Spleen (tissue), 11 donors: ENCODE measurements around the gene DCBLD2. TPM values are rescaled to one million over a fixed set of nuclear protein-coding genes. Genes with fewer than 3 reads are reported as not detected.

ENCODE experiments used
- DNase-seq: peaks from one replicate; pipeline ENCODE4 v3.0.0-alpha.2; 2020
- H3K27ac ChIP-seq, 8 donors: fragments of 200-600 bp; sonication (generic) in 7 of 8; 1 replicate in 4 of 8; 2 replicates in 4 of 8; pipeline versions ENCODE4 v1.5.0 to v1.8.0; 2016 to 2021; ENCODE audit warnings: inconsistent platforms in 4 of 8, mild to moderate bottlenecking in 4 of 8, moderate library complexity in 1 of 8
- H3K27me3 ChIP-seq, 7 donors: fragments of 200-600 bp; sonication (generic) in 6 of 7; replicated peaks in 1 of 7; 1 replicate in 4 of 7; 2 replicates in 3 of 7; pipeline versions ENCODE4 v1.5.0 to v1.8.0; 2016 to 2021; ENCODE audit warnings: inconsistent platforms in 3 of 7, mild to moderate bottlenecking in 1 of 7
- H3K36me3 ChIP-seq, 6 donors: fragments of 200-600 bp; sonication (generic) in 5 of 6; 1 replicate in 4 of 6; 2 replicates in 2 of 6; pipeline versions ENCODE4 v1.5.0 to v1.8.0; 2016 to 2021; ENCODE audit warnings: inconsistent platforms in 2 of 6
- H3K4me1 ChIP-seq, 6 donors: fragments of 200-600 bp; sonication (generic) in 5 of 6; 1 replicate in 3 of 6; 2 replicates in 3 of 6; pipeline versions ENCODE4 v1.5.0 to v1.8.0; 2016 to 2021; ENCODE audit warnings: inconsistent platforms in 3 of 6
- H3K4me3 ChIP-seq, 8 donors: fragments of 200-600 bp; sonication (generic) in 7 of 8; 1 replicate in 4 of 8; 2 replicates in 4 of 8; pipeline versions ENCODE4 v1.5.0 to v1.8.0; 2016 to 2021; ENCODE audit warnings: inconsistent platforms in 4 of 8, mild to moderate bottlenecking in 4 of 8, moderate library complexity in 2 of 8
- H3K9me3 ChIP-seq, 8 donors: fragments of 200-600 bp; sonication (generic) in 7 of 8; 1 replicate in 4 of 8; 2 replicates in 4 of 8; pipeline versions ENCODE4 v1.5.0 to v1.8.0; 2016 to 2021; ENCODE audit warnings: inconsistent platforms in 4 of 8
- CTCF ChIP-seq, 11 experiments: fragments of 200-600 bp in 7 of 11; fragments of 450-650 bp in 4 of 11; sonication (generic) in 4 of 11; IDR thresholded peaks in 8 of 11; conservative IDR thresholded peaks in 3 of 11; 1 replicate in 7 of 11; 2 replicates in 4 of 11; pipeline versions ENCODE4 v1.4.0 to v1.8.0; 2016 to 2021; ENCODE audit warnings: antibody characterized with exemption in 11 of 11, inconsistent platforms in 4 of 11, mild to moderate bottlenecking in 1 of 11
- POLR2A ChIP-seq, 3 donors: fragments of 450-650 bp; IDR thresholded peaks; one replicate each; pipeline ENCODE4 v1.5.1; 2017; ENCODE audit warnings: antibody characterized with exemption in 3 of 3, mild to moderate bottlenecking in 1 of 3
- POLR2AphosphoS5 ChIP-seq, 3 donors: sonication (generic); formaldehyde crosslinking; IDR thresholded peaks; one replicate each; pipeline ENCODE4 v1.5.1; 2017; ENCODE audit warnings: antibody characterized with exemption in 3 of 3
- WGBS, 5 donors: extraction: QIAGEN DNeasy Blood & Tissue Kit in 3 of 5; methylation state at CpG; one replicate each; pipeline versions ENCODE4 v1.1.5 to v1.1.7; 2013 to 2018; 5-methylcytosine and 5-hydroxymethylcytosine counted together
- intact Hi-C: fragments of 100-400 bp; cut with DNase I; formaldehyde crosslinking; loops from one replicate; pipeline ENCODE4 v1.15.0; 2023; ENCODE audit warnings: low total_unique reads
- polyA plus RNA-seq, 3 donors: library from polyadenylated mRNA; stranded (reverse); fragments of 200-250 nt; gene quantifications; one replicate each; pipeline ENCODE4 v1.2.1, GENCODE V29; 2013
- total RNA-seq, 7 donors: library from RNA; depleted of rRNA in 3 of 7; stranded (reverse); fragments of >200 nt in 3 of 7; fragmentation: NEBNext Ultra II Directional in 4 of 7; extraction: Animal tissue kit (Norgen Biotek cat#: 25700) in 4 of 7; gene quantifications; one replicate each; pipeline versions ENCODE4 v1.1.0 to v1.2.1, GENCODE V29; 2016 to 2021
- donor health status: healthy with polysubstance abuse.
- donor health status: DM: no; HTN: no; CAD: no; lungs with moderate emphysema.
- donor health status: DM: no; HTN: no; CAD: no.
- donor health status: Bipolar disorder and iron deficiency.
- donor health status: healthy.
- donor health status: DM: no; HTN: no; CAD: no.
- donor health status: DM: yes; HTN: yes; CAD: no.

DCBLD2 gene
- total and polyA plus RNA-seq, 10 donors, result 0.91 to 10.4 (median 4.3) TPM

- Histone ChIP-seq H3K27ac (peak overlapping the region in 3 of 8 donors; percentile 3 to 43 (median 27)), H3K36me3 (peaks cover 0 to 17% (median 0%) of the 10 kb centered on the region in 6 donors), H3K27me3 (no peaks in the 10 kb centered on the region), H3K9me3 (no peaks in the 10 kb centered on the region), H3K4me3 (no peak overlapping the region), H3K4me1 (peaks cover 0 to 50% (median 15%) of the 10 kb centered on the region in 6 donors)
- no peak for TF ChIP-seq CTCF (IDR thresholded peaks at IDR 0.05 in 8 of 11, conservative IDR thresholded peaks at IDR 0.05 in 3 of 11)
- TF ChIP-seq POLR2AphosphoS5 (IDR thresholded peaks at IDR 0.05), result no peak
- no peak for TF ChIP-seq POLR2A (IDR thresholded peaks at IDR 0.05)
- intact Hi-C loops, result no loop called here
- no peak for DNase-seq
These were observed 132.0 kb downstream of the DCBLD2 start for GRCh38 chr3:98769448-98769847.

- H3K27ac ChIP-seq, result peak overlapping the region in 3 of 8 donors; percentile 3 to 43 (median 27)
- DNase-seq, result no peak
- H3K4me3 ChIP-seq, result no peak overlapping the region
- peaks cover 0 to 12% (median 0%) of the 10 kb centered on the region in 6 donors for H3K36me3 ChIP-seq
- H3K27me3 ChIP-seq, result no peaks in the 10 kb centered on the region
- H3K9me3 ChIP-seq, result no peaks in the 10 kb centered on the region
- intact Hi-C loops, result no loop called here
- TF ChIP-seq POLR2A (IDR thresholded peaks at IDR 0.05) (no peak), POLR2AphosphoS5 (IDR thresholded peaks at IDR 0.05) (no peak), CTCF (IDR thresholded peaks at IDR 0.05 in 8 of 11, conservative IDR thresholded peaks at IDR 0.05 in 3 of 11) (no peak)
- 45 to 68% (median 62%) methylated on average over 2 of the region's 2 CpGs for WGBS, 5 donors
- peaks cover 0 to 55% (median 18%) of the 10 kb centered on the region in 6 donors for H3K4me1 ChIP-seq
These were observed 132.5 kb downstream of the DCBLD2 start for GRCh38 chr3:98768961-98769360.

GRCh38 chr3:98766924-98767323, 134.6 kb downstream of the DCBLD2 start:
- Histone ChIP-seq H3K27me3 (no peaks in the 10 kb centered on the region), H3K27ac (no peak overlapping the region)

GRCh38 chr3:98765721-98766120, 135.8 kb downstream of the DCBLD2 start:
- no peak for TF ChIP-seq CTCF (IDR thresholded peaks at IDR 0.05 in 8 of 11, conservative IDR thresholded peaks at IDR 0.05 in 3 of 11)
- no peak for TF ChIP-seq POLR2A (IDR thresholded peaks at IDR 0.05)
- TF ChIP-seq POLR2AphosphoS5 (IDR thresholded peaks at IDR 0.05), result no peak
- no peaks in the 10 kb centered on the region for H3K9me3 ChIP-seq
- DNase-seq, result no peak
- peaks cover 0 to 3% (median 0%) of the 10 kb centered on the region in 6 donors for H3K36me3 ChIP-seq
- H3K4me3 ChIP-seq, result no peak overlapping the region
- peaks cover 0 to 82% (median 42%) of the 10 kb centered on the region in 6 donors for H3K4me1 ChIP-seq
- intact Hi-C loops, result no loop called here
- H3K27me3 ChIP-seq, result no peaks in the 10 kb centered on the region
- WGBS, 5 donors, result 15 to 44% (median 29%) methylated on average over 4 of the region's 4 CpGs
- H3K27ac ChIP-seq, result peak overlapping the region in 3 of 8 donors; percentile 50 to 89 (median 83)

More at GRCh38 chr3:98766924-98767323, 134.6 kb downstream of the DCBLD2 start:
- Histone ChIP-seq H3K9me3 (no peaks in the 10 kb centered on the region), H3K36me3 (peaks cover 0 to 7% (median 0%) of the 10 kb centered on the region in 6 donors), H3K4me3 (no peak overlapping the region), H3K4me1 (peaks cover 0 to 75% (median 34%) of the 10 kb centered on the region in 6 donors)
- DNase-seq, result no peak
- intact Hi-C loops, result no loop called here
- TF ChIP-seq CTCF (IDR thresholded peaks at IDR 0.05 in 8 of 11, conservative IDR thresholded peaks at IDR 0.05 in 3 of 11), result no peak
